C4-2B (cell line): ENCODE measurements around the gene TNFRSF1A.

Source experiments
- H3K27ac ChIP-seq: fragments of 450-650 bp; 2 replicates; pipeline ENCODE4 v1.5.1; 2017
- ZFX ChIP-seq: fragments of 450-650 bp; IDR thresholded peaks from 2 replicates; pipeline ENCODE4 v1.6.1; 2017
- TF ChIP-seq, protein P1 (sequence below): fragments of 450-650 bp; conservative IDR thresholded peaks from 2 replicates; pipeline ENCODE4 v1.5.1; 2017; ENCODE audit warnings: mild to moderate bottlenecking

TNFRSF1A gene

DNA sequence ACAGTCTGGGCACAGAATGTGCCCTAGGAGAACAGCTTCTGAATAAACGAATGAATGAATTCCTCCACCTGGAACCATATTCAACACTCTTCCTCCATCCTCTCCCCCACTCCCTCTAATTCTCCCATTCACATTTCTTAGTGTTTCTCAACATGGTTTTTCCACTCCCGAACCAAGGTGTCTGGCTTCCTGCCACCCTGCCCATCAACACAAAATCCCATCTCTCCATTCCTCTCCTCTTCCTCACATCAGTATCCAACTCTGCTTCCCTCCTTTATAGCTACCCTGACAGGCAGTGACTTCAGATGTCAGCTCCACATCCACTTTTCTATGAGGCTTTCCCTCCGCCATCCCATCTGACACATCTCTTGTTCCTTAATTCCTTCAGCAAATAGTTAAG is 2.9 kb downstream of the TNFRSF1A start:
- no peak for TF ChIP-seq ZFX
- TF ChIP-seq, protein P1, sequence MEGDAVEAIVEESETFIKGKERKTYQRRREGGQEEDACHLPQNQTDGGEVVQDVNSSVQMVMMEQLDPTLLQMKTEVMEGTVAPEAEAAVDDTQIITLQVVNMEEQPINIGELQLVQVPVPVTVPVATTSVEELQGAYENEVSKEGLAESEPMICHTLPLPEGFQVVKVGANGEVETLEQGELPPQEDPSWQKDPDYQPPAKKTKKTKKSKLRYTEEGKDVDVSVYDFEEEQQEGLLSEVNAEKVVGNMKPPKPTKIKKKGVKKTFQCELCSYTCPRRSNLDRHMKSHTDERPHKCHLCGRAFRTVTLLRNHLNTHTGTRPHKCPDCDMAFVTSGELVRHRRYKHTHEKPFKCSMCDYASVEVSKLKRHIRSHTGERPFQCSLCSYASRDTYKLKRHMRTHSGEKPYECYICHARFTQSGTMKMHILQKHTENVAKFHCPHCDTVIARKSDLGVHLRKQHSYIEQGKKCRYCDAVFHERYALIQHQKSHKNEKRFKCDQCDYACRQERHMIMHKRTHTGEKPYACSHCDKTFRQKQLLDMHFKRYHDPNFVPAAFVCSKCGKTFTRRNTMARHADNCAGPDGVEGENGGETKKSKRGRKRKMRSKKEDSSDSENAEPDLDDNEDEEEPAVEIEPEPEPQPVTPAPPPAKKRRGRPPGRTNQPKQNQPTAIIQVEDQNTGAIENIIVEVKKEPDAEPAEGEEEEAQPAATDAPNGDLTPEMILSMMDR, result no peak
- peak overlapping the region; percentile 98 for H3K27ac ChIP-seq

GRCh38 chr12:6338536-6338935 is 3.3 kb downstream of the TNFRSF1A start:
- H3K27ac ChIP-seq, result peak overlapping the region; percentile 98

DNA sequence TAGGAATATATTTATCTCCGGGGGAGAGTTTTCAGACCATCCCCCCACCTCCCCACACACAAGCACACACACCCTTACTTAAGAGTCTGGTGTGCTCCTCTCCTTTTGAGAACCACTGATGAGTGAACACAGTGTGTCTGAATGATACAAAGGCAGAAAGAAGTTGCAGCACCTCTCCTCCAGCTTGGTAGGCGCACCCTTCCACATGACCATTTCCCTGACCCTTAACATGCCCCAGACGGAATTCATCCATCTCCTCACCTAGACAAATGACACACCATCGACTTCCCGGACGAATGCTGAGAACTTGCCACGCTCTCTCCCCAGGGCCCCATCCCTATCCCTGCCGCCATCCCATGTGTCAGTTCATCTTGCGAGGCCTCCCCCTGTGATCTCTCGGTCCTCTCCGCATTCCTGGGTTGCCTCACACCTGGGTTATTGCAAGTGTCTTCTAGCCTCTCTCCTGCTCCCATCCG is 3.9 kb downstream of the TNFRSF1A start:
- TF ChIP-seq, protein P1, result no peak
- no peak for TF ChIP-seq ZFX
- H3K27ac ChIP-seq, result peak overlapping the region; percentile 98

DNA sequence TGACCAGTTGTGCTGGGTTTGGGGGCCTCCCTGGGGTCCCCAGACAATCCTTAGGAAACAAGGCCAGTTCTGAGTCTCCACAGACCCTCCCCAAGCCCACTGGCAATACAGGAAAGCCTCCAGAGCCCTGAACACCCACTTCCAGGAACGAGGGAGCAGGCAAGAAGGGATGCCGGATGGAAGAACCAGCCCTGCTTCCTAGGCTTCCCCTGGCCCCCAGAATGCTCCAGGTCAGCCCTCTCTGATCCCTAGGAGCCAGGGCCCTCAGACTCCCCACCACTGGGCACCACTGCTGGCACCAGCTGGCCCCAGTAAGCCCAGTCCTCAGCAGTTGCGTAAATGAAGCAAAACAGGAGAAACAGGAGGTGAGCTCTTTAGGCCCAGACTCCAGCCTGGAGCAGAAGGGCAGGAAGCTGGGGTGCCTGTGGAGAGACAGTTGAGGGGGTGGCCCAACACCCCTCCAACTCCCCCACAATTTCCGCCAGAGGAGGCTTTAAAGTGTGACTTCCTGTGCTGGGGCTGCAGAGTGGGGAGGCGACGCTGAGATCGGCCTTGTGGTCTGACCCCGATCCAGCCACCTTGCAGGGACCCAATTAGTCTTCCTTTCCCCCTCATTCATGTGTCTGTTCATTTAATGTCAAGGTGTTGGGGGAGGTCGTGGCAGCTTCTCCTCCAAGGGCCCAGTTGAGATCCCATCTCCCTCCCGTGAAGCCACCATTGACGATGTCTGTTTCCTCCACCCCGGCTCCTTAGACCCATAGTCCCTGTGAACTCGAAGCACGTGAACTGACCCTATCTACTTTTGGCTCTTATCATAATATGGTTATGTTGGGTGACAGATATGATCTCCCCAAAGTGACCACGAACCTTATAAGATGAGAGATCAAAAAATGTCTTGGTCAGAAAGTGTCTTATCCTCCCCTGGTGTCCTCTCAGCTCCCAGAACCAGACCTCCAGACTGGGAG is 4.7 kb downstream of the TNFRSF1A start:
- TF ChIP-seq, protein P1, result no peak
- no peak for TF ChIP-seq ZFX

GRCh38 chr12:6336079-6336888 is 5.6 kb downstream of the TNFRSF1A start:
- no peak for TF ChIP-seq ZFX
- TF ChIP-seq, protein P1, result no peak
- peak overlapping the region; percentile 98 for H3K27ac ChIP-seq

More for the DNA sequence above, 4.7 kb downstream of the TNFRSF1A start:
- H3K27ac ChIP-seq, result peak overlapping the region; percentile 98

GRCh38 chr12:6335451-6336078 is 6.3 kb downstream of the TNFRSF1A start:
- peak overlapping the region; percentile 98 for H3K27ac ChIP-seq
- no peak for TF ChIP-seq ZFX
- TF ChIP-seq, protein P1, result no peak

GRCh38 chr12:6334940-6335450 is 6.9 kb downstream of the TNFRSF1A start:
- TF ChIP-seq, protein P1, result no peak
- no peak for TF ChIP-seq ZFX
- H3K27ac ChIP-seq, result peak overlapping the region; percentile 98
